Panc1 (cell line): ENCODE results near the gene GAGE12J. TPM values are rescaled to one million over a fixed set of nuclear protein-coding genes. Genes with fewer than 3 reads are reported as not detected.

ENCODE experiments used
- ATAC-seq: fragments of 200-7000 bp; cut with Tn5 transposase; 2 replicates; pipeline ENCODE4 v1.9.1; 2020; ENCODE audit warnings: mild to moderate bottlenecking, moderate library complexity
- BruUV-seq: library from RNA; stranded (reverse); fragments of 400-500 nt; replicated peaks from 2 replicates; lab custom pipeline; 2021; lab: Mats Ljungman, UMichigan
- CTCF ChIA-PET: fragments of 300-600 bp; sonication (Branson Sonifier 250); formaldehyde crosslinking; loops from one replicate; lab custom pipeline; 2022; ENCODE audit warnings: antibody characterized with exemption; lab: Charles Lee
- POLR2A ChIA-PET: fragments of 300-600 bp; sonication (Branson Sonifier 250); formaldehyde crosslinking; loops from one replicate; lab custom pipeline; 2022; ENCODE audit warnings: antibody characterized with exemption; lab: Charles Lee
- DNase-seq: peaks from one replicate; pipeline ENCODE4 v3.0.0-alpha.2; 2010; ENCODE audit warnings: low read depth, low spot score
- H3K27ac ChIP-seq: 2 replicates; pipeline ENCODE4 v1.5.1; 2011; ENCODE audit warnings: mild to moderate bottlenecking, low read length, inconsistent platforms
- H3K27me3 ChIP-seq: fragments of 200-500 bp; sonication (Bioruptor generic); 2 replicates; pipeline ENCODE4 v1.6.0; 2014; ENCODE audit warnings: low read length, inconsistent platforms; ENCODE audit not compliant: control insufficient read depth, insufficient read depth
- H3K36me3 ChIP-seq: fragments of 200-500 bp; sonication (Bioruptor generic); 2 replicates; pipeline ENCODE4 v1.5.1; 2014; ENCODE audit warnings: inconsistent platforms, mild to moderate bottlenecking, low read length, moderate library complexity; ENCODE audit not compliant: control insufficient read depth, insufficient read depth
- H3K4me1 ChIP-seq: 2 replicates; pipeline ENCODE4 v1.5.1; 2011; ENCODE audit warnings: inconsistent platforms, mild to moderate bottlenecking, low read length, moderate library complexity; ENCODE audit not compliant: control insufficient read depth, insufficient read depth
- H3K4me3 ChIP-seq, 2 experiments: 2 replicates each; pipeline ENCODE4 v1.5.1; 2011 to 2012; ENCODE audit warnings: low read depth in 2 of 2, low read length in 2 of 2, mild to moderate bottlenecking in 2 of 2, inconsistent platforms in 1 of 2, moderate library complexity in 1 of 2
- H3K9me3 ChIP-seq: fragments of 200-500 bp; sonication (Bioruptor generic); 2 replicates; pipeline ENCODE4 v1.5.1; 2014; ENCODE audit warnings: low read depth, mild to moderate bottlenecking, inconsistent platforms, low read length, moderate library complexity; ENCODE audit not compliant: control insufficient read depth, insufficient read depth
- CTCF ChIP-seq: fragments of 450-650 bp; IDR thresholded peaks from 2 replicates; pipeline ENCODE4 v1.5.1; 2017; ENCODE audit warnings: mild to moderate bottlenecking
- POLR2AphosphoS5 ChIP-seq: IDR thresholded peaks from 2 replicates; pipeline ENCODE4 v1.6.1; 2012; ENCODE audit warnings: mild to moderate bottlenecking, low read depth, low read length, moderate library complexity
- REST ChIP-seq, 2 experiments: IDR thresholded peaks; 2 replicates each; pipeline ENCODE4 v1.6.1; 2011 to 2012; ENCODE audit warnings: low read depth in 2 of 2, control low read depth in 1 of 2, low read length in 1 of 2, mild to moderate bottlenecking in 1 of 2, moderate library complexity in 1 of 2; ENCODE audit not compliant: insufficient read depth in 1 of 2
- SIN3A ChIP-seq: IDR thresholded peaks from 2 replicates; pipeline ENCODE4 v1.6.1; 2012; ENCODE audit warnings: low read depth, mild to moderate bottlenecking, low read length, moderate library complexity, borderline replicate concordance; ENCODE audit not compliant: insufficient read depth
- TCF7L2 ChIP-seq: IDR thresholded peaks from 2 replicates; pipeline ENCODE4 v1.6.1; 2011; ENCODE audit warnings: mild to moderate bottlenecking, low read depth, low read length, inconsistent platforms
- in situ Hi-C: cut with HindIII; loops from 2 replicates; pipeline ENCODE4 v1.10.0; 2016; ENCODE audit warnings: low sequenced_read_pairs, low pct_unique_long_range_greater_than_20kb
- intact Hi-C: fragments of 100-400 bp; cut with micrococcal nuclease; formaldehyde crosslinking; loops from one replicate; pipeline ENCODE4 v1.10.0; 2022; ENCODE audit not compliant: unreplicated experiment
- total RNA-seq: library from RNA; stranded (reverse); gene quantifications from one replicate; pipeline ENCODE4 v1.2.1, GENCODE V29; 2021; ENCODE audit not compliant: unreplicated experiment

GAGE12J gene
- total RNA-seq, 1 experiment from 2014 or later: 1.1 TPM

- no peaks in the 10 kb centered on the region for H3K27me3 ChIP-seq
- no peak overlapping the region for H3K27ac ChIP-seq
- H3K4me1 ChIP-seq: no peaks in the 10 kb centered on the region; the same call in 1 of the 2 replicates
- in situ Hi-C loops (no loop called here), intact Hi-C loops (no loop called here)
- CTCF ChIA-PET: no interaction called here
- H3K4me3 ChIP-seq: no peak overlapping the region
- ATAC-seq (peak; percentile 89), DNase-seq (no peak)
- TF ChIP-seq CTCF (peak; percentile 72), REST (IDR thresholded peaks at IDR 0.05; ENCODE audit: insufficient read depth in 1 of 2, low read depth in 2 of 2, low read length in 1 of 2) (no peak)
- POLR2A ChIA-PET: no interaction called here
- no peaks in the 10 kb centered on the region; the same call in 1 of the 2 replicates for H3K36me3 ChIP-seq
- BruUV-seq: no TSS peak
- H3K9me3 ChIP-seq: no peaks in the 10 kb centered on the region
These were observed 39.2 kb upstream of the GAGE12J start for GRCh38 chrX:49282647-49283011.

- CTCF ChIA-PET: no interaction called here
These were observed 37.6 kb upstream of the GAGE12J start for GRCh38 chrX:49284212-49284611.

More at GRCh38 chrX:49284212-49284611, 37.6 kb upstream of the GAGE12J start:
- no peak for TF ChIP-seq CTCF
- no peak for TF ChIP-seq POLR2AphosphoS5
- no peak for TF ChIP-seq REST (IDR thresholded peaks at IDR 0.05; ENCODE audit: insufficient read depth in 1 of 2, low read depth in 2 of 2, low read length in 1 of 2)
- TF ChIP-seq TCF7L2: no peak
- TF ChIP-seq SIN3A: no peak
- Histone ChIP-seq H3K36me3 (no peaks in the 10 kb centered on the region; the same call in 1 of the 2 replicates), H3K27me3 (no peaks in the 10 kb centered on the region), H3K4me1 (no peaks in the 10 kb centered on the region; the same call in 1 of the 2 replicates), H3K9me3 (no peaks in the 10 kb centered on the region), H3K4me3 (no peak overlapping the region), H3K27ac (no peak overlapping the region)
- POLR2A ChIA-PET: no interaction called here
- no peak for DNase-seq
- ATAC-seq: no peak
- in situ Hi-C loops (no loop called here), intact Hi-C loops (no loop called here)
- no TSS peak for BruUV-seq
